Lung (tissue), 12 donors: ENCODE results near the gene COL1A1. TPM values are rescaled to one million over a fixed set of nuclear protein-coding genes. Genes with fewer than 3 reads are reported as not detected.

Source experiments
- ATAC-seq: fragments of 200-7000 bp; cut with Tn5 transposase; one replicate; pipeline ENCODE4 v1.9.1; 2020; ENCODE audit warnings: moderate number of reproducible peaks; ENCODE audit not compliant: insufficient read depth, low FRiP score
- DNase-seq, 3 donors: peaks; one replicate each; pipeline ENCODE4 v3.0.0-alpha.2; 2013 to 2017
- H3K27ac ChIP-seq, 2 donors: one replicate each; pipeline ENCODE4 v1.5.1; 2013; ENCODE audit warnings: mild to moderate bottlenecking in 2 of 2, moderate library complexity in 2 of 2, control low read depth in 1 of 2, inconsistent platforms in 1 of 2, low read depth in 1 of 2, low read length in 1 of 2
- H3K27me3 ChIP-seq, 3 donors: one replicate each; pipeline ENCODE4 v1.5.1; 2013; ENCODE audit warnings: low read length in 2 of 3; ENCODE audit not compliant: control insufficient read depth in 3 of 3, insufficient read depth in 3 of 3
- H3K36me3 ChIP-seq, 4 donors: one replicate each; pipeline ENCODE4 v1.5.1; 2013; ENCODE audit warnings: low read length in 4 of 4, mild to moderate bottlenecking in 1 of 4, moderate library complexity in 1 of 4; ENCODE audit not compliant: control insufficient read depth in 4 of 4, insufficient read depth in 4 of 4
- H3K4me1 ChIP-seq, 5 donors: one replicate each; pipeline ENCODE4 v1.5.1; 2013; ENCODE audit warnings: low read length in 5 of 5, mild to moderate bottlenecking in 2 of 5, moderate library complexity in 1 of 5; ENCODE audit not compliant: control insufficient read depth in 5 of 5, insufficient read depth in 5 of 5
- H3K4me3 ChIP-seq: one replicate; pipeline ENCODE4 v1.5.1; 2013; ENCODE audit warnings: mild to moderate bottlenecking, control low read depth, moderate library complexity
- H3K9ac ChIP-seq, 2 donors: one replicate each; pipeline ENCODE4 v1.5.1; 2013; ENCODE audit warnings: low read length in 2 of 2, control low read depth in 1 of 2; ENCODE audit not compliant: insufficient read depth in 1 of 2
- H3K9me3 ChIP-seq, 4 donors: one replicate each; pipeline ENCODE4 v1.5.1; 2013; ENCODE audit warnings: low read length in 3 of 4, mild to moderate bottlenecking in 1 of 4, moderate library complexity in 1 of 4; ENCODE audit not compliant: control insufficient read depth in 4 of 4, insufficient read depth in 3 of 4
- WGBS, 2 donors: extraction: QIAGEN DNeasy Blood & Tissue Kit; methylation state at CpG; one replicate each; pipeline ENCODE4 v1.1.7; 2013; 5-methylcytosine and 5-hydroxymethylcytosine counted together
- polyA plus RNA-seq, 2 donors: library from polyadenylated mRNA; stranded (reverse); fragments of 200-250 nt; gene quantifications; one replicate each; pipeline ENCODE4 v1.2.1, GENCODE V29; 2013
- total RNA-seq, 2 donors: library from RNA; depleted of rRNA in 1 of 2; stranded (reverse); fragments of >200 nt in 1 of 2; gene quantifications; one replicate each; pipeline ENCODE4 v1.2.1, GENCODE V29; 2014 to 2021
- TF ChIP-seq, protein P1 (sequence below): IDR thresholded peaks from 2 replicates; pipeline ENCODE4 v1.5.1; 2012; ENCODE audit warnings: mild to moderate bottlenecking; ENCODE audit errors: control extremely low read depth, extremely low read depth
- donor health status: control.
- donor health status: control.
- donor health status: Bipolar disorder and iron deficiency.
- donor health status: healthy.
- donor health status: DM: yes; HTN: yes; CAD: no.

COL1A1 gene
- total and polyA plus RNA-seq, 4 donors = 30.5 to 1,330 (median 283) TPM

DNA sequence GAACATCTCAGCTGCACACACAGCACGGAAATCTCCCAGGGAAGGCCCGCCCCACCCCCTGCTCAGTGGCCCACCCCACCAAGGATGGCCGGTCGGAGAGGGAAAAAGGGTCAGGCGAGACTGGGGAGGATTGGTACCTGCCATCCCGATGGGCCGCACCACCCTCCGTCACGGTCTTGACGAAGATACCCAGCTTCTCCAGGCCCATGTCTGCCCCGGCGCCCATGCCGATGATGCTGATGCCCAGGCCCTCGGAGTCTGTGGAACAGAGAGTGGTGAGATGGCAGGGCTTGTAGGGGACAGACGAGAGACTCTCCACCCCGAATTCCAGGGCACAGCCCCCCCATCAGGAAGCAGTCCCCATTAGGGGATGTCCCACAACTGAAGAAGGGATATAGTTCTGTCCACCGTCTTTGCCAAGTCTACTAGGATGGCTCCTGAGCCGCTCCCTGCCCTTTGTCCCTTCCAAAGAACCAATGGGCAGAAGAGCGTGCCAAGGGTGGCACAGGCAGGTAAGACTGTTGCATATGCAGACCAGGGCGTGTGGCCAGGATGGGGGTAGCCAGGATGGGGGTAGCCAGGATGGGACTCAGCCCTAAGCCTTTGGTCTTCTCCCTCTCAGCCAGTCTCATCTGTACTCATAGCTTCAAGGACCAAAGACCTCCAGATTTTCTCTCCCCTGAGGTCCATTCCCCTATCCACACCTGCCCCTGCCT, 57.8 kb downstream of the COL1A1 start:
- TF ChIP-seq, protein P1, sequence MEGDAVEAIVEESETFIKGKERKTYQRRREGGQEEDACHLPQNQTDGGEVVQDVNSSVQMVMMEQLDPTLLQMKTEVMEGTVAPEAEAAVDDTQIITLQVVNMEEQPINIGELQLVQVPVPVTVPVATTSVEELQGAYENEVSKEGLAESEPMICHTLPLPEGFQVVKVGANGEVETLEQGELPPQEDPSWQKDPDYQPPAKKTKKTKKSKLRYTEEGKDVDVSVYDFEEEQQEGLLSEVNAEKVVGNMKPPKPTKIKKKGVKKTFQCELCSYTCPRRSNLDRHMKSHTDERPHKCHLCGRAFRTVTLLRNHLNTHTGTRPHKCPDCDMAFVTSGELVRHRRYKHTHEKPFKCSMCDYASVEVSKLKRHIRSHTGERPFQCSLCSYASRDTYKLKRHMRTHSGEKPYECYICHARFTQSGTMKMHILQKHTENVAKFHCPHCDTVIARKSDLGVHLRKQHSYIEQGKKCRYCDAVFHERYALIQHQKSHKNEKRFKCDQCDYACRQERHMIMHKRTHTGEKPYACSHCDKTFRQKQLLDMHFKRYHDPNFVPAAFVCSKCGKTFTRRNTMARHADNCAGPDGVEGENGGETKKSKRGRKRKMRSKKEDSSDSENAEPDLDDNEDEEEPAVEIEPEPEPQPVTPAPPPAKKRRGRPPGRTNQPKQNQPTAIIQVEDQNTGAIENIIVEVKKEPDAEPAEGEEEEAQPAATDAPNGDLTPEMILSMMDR = no peak
- DNase-seq (no peak), ATAC-seq (no peak)
- H3K4me3 ChIP-seq = no peak overlapping the region
- peaks cover 5 to 70% (median 36%) of the 10 kb centered on the region in 4 donors for H3K36me3 ChIP-seq
- no peak overlapping the region for H3K27ac ChIP-seq
- WGBS, 2 donors = 92 to 93% methylated on average over 20 of the region's 20 CpGs
- peaks cover 8 to 38% (median 20%) of the 10 kb centered on the region in 5 donors for H3K4me1 ChIP-seq
- no peak overlapping the region for H3K9ac ChIP-seq
- no peaks in the 10 kb centered on the region for H3K27me3 ChIP-seq
- no peaks in the 10 kb centered on the region for H3K9me3 ChIP-seq

DNA sequence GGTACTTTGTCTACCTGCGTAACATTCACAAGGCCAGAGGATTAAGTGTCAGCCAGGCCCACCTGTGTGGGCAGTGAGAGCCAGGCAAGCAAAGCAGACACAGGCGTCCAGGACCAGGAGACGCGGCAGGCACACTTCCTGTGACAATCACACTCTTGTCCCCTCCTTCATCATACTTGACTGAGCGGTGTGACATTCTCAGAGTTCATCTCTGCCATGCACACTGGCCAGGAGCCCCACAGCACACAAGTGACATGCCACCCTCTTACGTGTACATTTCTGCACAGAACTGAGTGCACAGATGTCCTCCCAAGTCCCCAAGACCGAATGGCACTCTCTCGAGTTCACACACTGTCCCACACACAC, 59.7 kb downstream of the COL1A1 start:
- H3K27me3 ChIP-seq = no peaks in the 10 kb centered on the region
- TF ChIP-seq, protein P1 = no peak
- H3K4me1 ChIP-seq = peaks cover 0 to 34% (median 11%) of the 10 kb centered on the region in 5 donors
- WGBS, 2 donors = 52 to 62% methylated on average over 8 of the region's 8 CpGs
- peak overlapping the region in 1 of 2 donors; percentile 48 for H3K27ac ChIP-seq
- DNase-seq = no peak
- peaks cover 11 to 89% (median 51%) of the 10 kb centered on the region in 4 donors for H3K36me3 ChIP-seq
- H3K9ac ChIP-seq = no peak overlapping the region
- no peaks in the 10 kb centered on the region for H3K9me3 ChIP-seq
- H3K4me3 ChIP-seq = no peak overlapping the region
- no peak for ATAC-seq

DNA sequence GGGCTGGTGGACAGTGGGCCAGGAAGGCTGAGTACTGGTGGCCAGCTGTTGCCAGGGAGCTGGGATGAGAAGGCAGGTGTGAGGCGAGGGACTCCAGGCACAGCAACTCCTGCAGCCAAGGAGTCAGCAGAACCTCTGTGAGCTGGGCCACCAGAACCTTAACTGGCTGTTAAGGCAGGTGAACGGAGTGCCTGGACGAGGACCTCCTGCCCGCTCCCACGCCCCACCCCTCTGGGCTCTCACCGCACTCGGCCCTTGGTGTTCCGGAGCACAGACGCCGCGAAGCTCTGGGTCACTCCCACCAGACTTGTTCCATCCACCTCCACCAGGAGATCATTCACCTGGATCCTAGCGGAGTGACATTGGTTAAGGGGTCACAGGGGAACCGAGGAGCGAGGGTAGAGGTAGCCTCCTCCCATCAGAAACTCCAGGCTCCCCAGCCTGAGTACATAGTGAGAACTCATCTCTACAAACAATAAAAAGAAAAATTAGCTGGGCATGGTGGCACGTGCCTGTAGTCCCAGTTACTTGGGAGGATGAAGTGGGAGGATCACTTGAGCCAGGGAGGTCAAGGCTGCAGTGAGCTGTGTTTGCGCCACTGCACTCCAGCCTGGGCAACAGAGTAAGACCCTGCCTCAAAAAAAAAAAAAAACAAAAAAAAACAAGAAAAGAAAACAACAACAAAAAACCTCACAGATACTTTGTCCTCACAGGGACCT, 60.2 kb downstream of the COL1A1 start:
- Histone ChIP-seq H3K4me1 (peaks cover 0 to 29% (median 8%) of the 10 kb centered on the region in 5 donors), H3K4me3 (no peak overlapping the region), H3K36me3 (peaks cover 12 to 89% (median 49%) of the 10 kb centered on the region in 4 donors), H3K9ac (no peak overlapping the region), H3K27me3 (no peaks in the 10 kb centered on the region), H3K9me3 (no peaks in the 10 kb centered on the region), H3K27ac (peak overlapping the region in 1 of 2 donors; percentile 72)
- TF ChIP-seq, protein P1 = no peak
- WGBS, 2 donors = 81 to 86% methylated on average over 16 of the region's 16 CpGs
- ATAC-seq (no peak), DNase-seq (no peak)
